HG02623 (cell line): ENCODE results near the gene DMD.

ENCODE experiments used
- ATAC-seq: cut with Tn5 transposase; IDR thresholded peaks from one replicate; pipeline ENCODE4 v1.9.1; 2021; ENCODE audit warnings: moderate library complexity; ENCODE audit not compliant: unreplicated experiment

The DMD gene

GRCh38 chrX:31547816-31548215, 1663.5 kb downstream of the DMD start:
- ATAC-seq = no peak

GRCh38 chrX:31547416-31547815, 1663.9 kb downstream of the DMD start:
- no peak for ATAC-seq

- no peak for ATAC-seq
Observed at GRCh38 chrX:31546126-31546525, 1665.2 kb downstream of the DMD start.

- ATAC-seq = no peak
Observed at GRCh38 chrX:31545726-31546125, 1665.6 kb downstream of the DMD start.

- ATAC-seq = no peak
Observed at GRCh38 chrX:31545191-31545590, 1666.2 kb downstream of the DMD start.

- no peak for ATAC-seq
Observed at GRCh38 chrX:31543634-31544033, 1667.7 kb downstream of the DMD start.

GRCh38 chrX:31542566-31542965, 1668.8 kb downstream of the DMD start:
- ATAC-seq = no peak

- no peak for ATAC-seq
Observed at GRCh38 chrX:31540313-31540712, 1671.0 kb downstream of the DMD start.

GRCh38 chrX:31527455-31528126, 1683.8 kb downstream of the DMD start:
- no peak for ATAC-seq

GRCh38 chrX:31523884-31524536, 1687.3 kb downstream of the DMD start:
- ATAC-seq = no peak

- no peak for ATAC-seq
Observed at GRCh38 chrX:31522760-31523159, 1688.6 kb downstream of the DMD start.

- ATAC-seq = no peak
Observed at GRCh38 chrX:31521941-31522340, 1689.4 kb downstream of the DMD start.

- no peak for ATAC-seq
Observed at GRCh38 chrX:31516527-31516926, 1694.8 kb downstream of the DMD start.

- ATAC-seq = no peak
Observed at GRCh38 chrX:31508338-31508737, 1703.0 kb downstream of the DMD start.

GRCh38 chrX:31506928-31507327, 1704.4 kb downstream of the DMD start:
- ATAC-seq = no peak

GRCh38 chrX:31506360-31506759, 1705.0 kb downstream of the DMD start:
- no peak for ATAC-seq

- no peak for ATAC-seq
Observed at GRCh38 chrX:31500921-31501320, 1710.4 kb downstream of the DMD start.

- ATAC-seq = no peak
Observed at GRCh38 chrX:31499109-31499508, 1712.2 kb downstream of the DMD start.

- ATAC-seq = no peak
Observed at GRCh38 chrX:31497086-31497485, 1714.3 kb downstream of the DMD start.

- ATAC-seq = no peak
Observed at GRCh38 chrX:31487951-31488350, 1723.4 kb downstream of the DMD start.

- ATAC-seq = no peak
Observed at GRCh38 chrX:31483336-31483735, 1728.0 kb downstream of the DMD start.

- ATAC-seq = no peak
Observed at GRCh38 chrX:31480696-31481095, 1730.7 kb downstream of the DMD start.

GRCh38 chrX:31471229-31471628, 1740.1 kb downstream of the DMD start:
- ATAC-seq = no peak
